H1 (cell line): ENCODE data around the gene MAPK11. TPM values are rescaled to one million over a fixed set of nuclear protein-coding genes. Genes with fewer than 3 reads are reported as not detected.

Source experiments
- CTCF ChIA-PET: fragments of 300-600 bp; sonication (Branson Sonifier 250); formaldehyde crosslinking; loops from one replicate; lab custom pipeline; 2021; ENCODE audit not compliant: partially characterized antibody; lab: Charles Lee
- POLR2A ChIA-PET: fragments of 300-600 bp; sonication (Branson Sonifier 250); formaldehyde crosslinking; loops from one replicate; lab custom pipeline; 2021; ENCODE audit warnings: inconsistent platforms; ENCODE audit not compliant: partially characterized antibody; lab: Charles Lee
- DNase-seq, 2 experiments: peaks; one replicate each; pipeline versions ENCODE4 v3.0.0 to v3.0.0-alpha.2; 2010 to 2022; ENCODE audit warnings: low spot score in 2 of 2, low read depth in 1 of 2, mixed read lengths in 1 of 2
- FAIRE-seq: peaks from 2 replicates; lab custom pipeline; 2011; peaks lifted over from hg19 to GRCh38; lab: Jason Lieb, UNC
- H2AFZ ChIP-seq: 2 replicates; pipeline ENCODE4 v1.8.1; 2012; ENCODE audit warnings: low read length, inconsistent platforms
- H2AK5ac ChIP-seq: 2 replicates; pipeline ENCODE4 v1.6.1; 2013; ENCODE audit warnings: low read depth, low read length
- H2BK120ac ChIP-seq: replicated peaks from 2 replicates; pipeline ENCODE3; 2013; ENCODE audit warnings: low read depth, low read length, inconsistent platforms
- H2BK12ac ChIP-seq: 2 replicates; pipeline ENCODE4 v1.6.1; 2013; ENCODE audit warnings: low read depth, low read length
- H2BK15ac ChIP-seq: 2 replicates; pipeline ENCODE4 v1.6.1; 2013; ENCODE audit warnings: low read length
- H2BK20ac ChIP-seq: 2 replicates; pipeline ENCODE4 v1.6.1; 2013; ENCODE audit warnings: low read length
- H2BK5ac ChIP-seq: 2 replicates; pipeline ENCODE4 v1.6.1; 2013; ENCODE audit warnings: low read depth, low read length
- H3K14ac ChIP-seq: 2 replicates; pipeline ENCODE4 v1.6.1; 2013; ENCODE audit warnings: inconsistent platforms; ENCODE audit not compliant: insufficient read length
- H3K18ac ChIP-seq: 2 replicates; pipeline ENCODE4 v1.6.1; 2013; ENCODE audit warnings: low read length; ENCODE audit errors: extremely low read depth
- H3K23ac ChIP-seq: 2 replicates; pipeline ENCODE4 v1.6.1; 2013; ENCODE audit warnings: inconsistent platforms; ENCODE audit not compliant: insufficient read length
- H3K23me2 ChIP-seq: 2 replicates; pipeline ENCODE4 v1.6.1; 2013; ENCODE audit warnings: low read depth, low read length
- H3K27ac ChIP-seq: 2 replicates; pipeline ENCODE4 v1.6.1; 2011; ENCODE audit warnings: low read depth, low read length, inconsistent platforms
- H3K27me3 ChIP-seq, 4 experiments: replicated peaks in 1 of 4; 1 replicate in 1 of 4; 2 replicates in 3 of 4; pipeline versions ENCODE4 v1.6.1 to v1.8.1; 2011 to 2013; ENCODE audit warnings: low read length in 3 of 4, mild to moderate bottlenecking in 3 of 4, inconsistent platforms in 2 of 4, mixed read lengths in 2 of 4, moderate library complexity in 1 of 4; ENCODE audit not compliant: control insufficient read depth in 3 of 4, insufficient read depth in 3 of 4; ENCODE audit errors: extremely low read depth in 1 of 4
- H3K36me3 ChIP-seq, 4 experiments: 2 replicates each; pipeline versions ENCODE4 v1.6.1 to v1.8.1; 2011 to 2013; ENCODE audit warnings: mild to moderate bottlenecking in 4 of 4, low read length in 3 of 4, moderate library complexity in 2 of 4, control low read depth in 1 of 4, inconsistent platforms in 1 of 4; ENCODE audit not compliant: insufficient read depth in 4 of 4, control insufficient read depth in 2 of 4
- H3K4ac ChIP-seq: replicated peaks from 2 replicates; pipeline ENCODE3; 2013; ENCODE audit warnings: low read length, low read depth, mixed read lengths, inconsistent platforms; ENCODE audit not compliant: insufficient read length
- H3K4me1 ChIP-seq, 4 experiments: replicated peaks in 1 of 4; 1 replicate in 1 of 4; 2 replicates in 3 of 4; pipeline versions ENCODE4 v1.6.1 to v1.8.1; 2011 to 2013; ENCODE audit warnings: low read length in 3 of 4, inconsistent platforms in 2 of 4, mixed read lengths in 1 of 4; ENCODE audit not compliant: insufficient read depth in 4 of 4, control insufficient read depth in 3 of 4
- H3K4me2 ChIP-seq, 2 experiments: 2 replicates each; pipeline versions ENCODE4 v1.6.1 to v1.8.1; 2011 to 2013; ENCODE audit warnings: low read depth in 2 of 2, low read length in 2 of 2, control low read depth in 1 of 2, inconsistent platforms in 1 of 2, mild to moderate bottlenecking in 1 of 2; ENCODE audit not compliant: insufficient read depth in 1 of 2
- H3K4me3 ChIP-seq, 4 experiments: fragments of 200-600, 300-600 bp in 1 of 4; sonication (generic), shearing (Covaris generic), sonication (Bioruptor Twin) in 1 of 4; 2 replicates each; pipeline versions ENCODE4 v1.5.1 to v1.8.1; 2011 to 2016; ENCODE audit warnings: low read length in 4 of 4, low read depth in 3 of 4, control low read depth in 2 of 4, inconsistent platforms in 2 of 4, mild to moderate bottlenecking in 2 of 4, mixed read lengths in 1 of 4, moderate library complexity in 1 of 4; ENCODE audit not compliant: insufficient read depth in 2 of 4; ENCODE audit errors: extremely low read depth in 1 of 4
- H3K56ac ChIP-seq: replicated peaks from 2 replicates; pipeline ENCODE3; 2013; ENCODE audit warnings: low read depth, mild to moderate bottlenecking, mixed read lengths, low read length, inconsistent platforms; ENCODE audit not compliant: insufficient read length
- H3K79me1 ChIP-seq: 2 replicates; pipeline ENCODE4 v1.6.1; 2013; ENCODE audit warnings: low read depth, low read length, control low read depth
- H3K79me2 ChIP-seq, 2 experiments: 2 replicates each; pipeline versions ENCODE4 v1.6.1 to v1.8.1; 2012 to 2013; ENCODE audit warnings: low read length in 2 of 2, mild to moderate bottlenecking in 2 of 2, inconsistent platforms in 1 of 2; ENCODE audit not compliant: insufficient read depth in 2 of 2, control insufficient read depth in 1 of 2
- H3K9ac ChIP-seq, 4 experiments: replicated peaks in 1 of 4; 1 replicate in 1 of 4; 2 replicates in 3 of 4; pipeline versions ENCODE4 v1.6.1 to v1.8.1; 2011 to 2013; ENCODE audit warnings: low read depth in 3 of 4, low read length in 3 of 4, control low read depth in 2 of 4, mild to moderate bottlenecking in 2 of 4, moderate library complexity in 2 of 4, inconsistent platforms in 1 of 4; ENCODE audit errors: extremely low read depth in 1 of 4
- H3K9me3 ChIP-seq, 2 experiments: 2 replicates each; pipeline versions ENCODE4 v1.6.1 to v1.8.1; 2012 to 2013; ENCODE audit warnings: mild to moderate bottlenecking in 2 of 2, moderate library complexity in 2 of 2, control low read depth in 1 of 2, inconsistent platforms in 1 of 2, low read depth in 1 of 2, low read length in 1 of 2, mixed read lengths in 1 of 2; ENCODE audit not compliant: insufficient read depth in 2 of 2
- H4K20me1 ChIP-seq, 2 experiments: replicated peaks in 1 of 2; 2 replicates each; pipeline versions ENCODE3 to v1.8.1; 2011 to 2013; ENCODE audit warnings: inconsistent platforms in 2 of 2, low read length in 2 of 2, mild to moderate bottlenecking in 1 of 2; ENCODE audit not compliant: insufficient read depth in 2 of 2, control insufficient read depth in 1 of 2
- H4K5ac ChIP-seq: 2 replicates; pipeline ENCODE4 v1.6.1; 2013; ENCODE audit warnings: low read length, low read depth, mixed read lengths, inconsistent platforms; ENCODE audit not compliant: insufficient read length
- H4K8ac ChIP-seq: 2 replicates; pipeline ENCODE4 v1.8.0; 2013; ENCODE audit warnings: mild to moderate bottlenecking, moderate library complexity, low read length, inconsistent platforms; ENCODE audit not compliant: insufficient read depth; ENCODE audit errors: extremely low read depth
- H4K91ac ChIP-seq: replicated peaks from 2 replicates; pipeline ENCODE3; 2013; ENCODE audit warnings: low read length, mixed read lengths, inconsistent platforms; ENCODE audit not compliant: insufficient read length
- CTBP2 ChIP-seq: IDR thresholded peaks from 2 replicates; pipeline ENCODE4 v1.7.0; 2011; ENCODE audit warnings: borderline replicate concordance, mild to moderate bottlenecking, moderate library complexity, mixed read lengths, low read length; ENCODE audit not compliant: insufficient read depth, insufficient read length
- ZNF274 ChIP-seq: IDR thresholded peaks from 2 replicates; pipeline ENCODE4 v1.7.0; 2012; ENCODE audit warnings: low read length, borderline replicate concordance; ENCODE audit errors: extremely low read depth
- WGBS, 2 experiments: shearing (Covaris generic) in 1 of 2; methylation state at CpG; one replicate each; pipeline versions ENCODE4 v1.1.6 to v1.1.7; 2013 to 2015; ENCODE audit warnings: low lambda C conversion rate in 2 of 2, mixed read lengths in 2 of 2, inconsistent platforms in 1 of 2, low coverage in 1 of 2, missing lambda C conversion rate in 1 of 2; ENCODE audit not compliant: insufficient replicate concordance in 2 of 2, insufficient coverage in 1 of 2, insufficient read length in 1 of 2; ENCODE audit errors: extremely low coverage in 1 of 2, missing lambda C conversion rate in 1 of 2; 5-methylcytosine and 5-hydroxymethylcytosine counted together
- polyA plus RNA-seq, 7 experiments: library from polyadenylated mRNA; depleted of rRNA in 3 of 7; stranded (reverse) in 5 of 7; unstranded in 2 of 7; fragments of >200 nt in 5 of 7; fragments of 200-250 nt in 2 of 7; gene quantifications; 1 replicate in 5 of 7; 2 replicates in 1 of 7; 4 replicates in 1 of 7; pipeline versions ENCODE4 v1.2.1 to v1.2.3, GENCODE V29; 2011 to 2013; ENCODE audit warnings: missing spikeins in 2 of 7, mixed read lengths in 2 of 7
- total RNA-seq: library from RNA; stranded (reverse); fragmentation: NEBNext Ultra II Directional; extraction: Animal tissue kit (Norgen Biotek cat#: 25700); gene quantifications from 2 replicates; pipeline ENCODE4 v1.2.1, GENCODE V29; 2021

The MAPK11 gene
- total and polyA plus RNA-seq, 2 of the 8 experiments (the other 6 are each of a cell fraction or from before 2014, with no cell fraction given), result 0.70 to 1.5 TPM

DNA sequence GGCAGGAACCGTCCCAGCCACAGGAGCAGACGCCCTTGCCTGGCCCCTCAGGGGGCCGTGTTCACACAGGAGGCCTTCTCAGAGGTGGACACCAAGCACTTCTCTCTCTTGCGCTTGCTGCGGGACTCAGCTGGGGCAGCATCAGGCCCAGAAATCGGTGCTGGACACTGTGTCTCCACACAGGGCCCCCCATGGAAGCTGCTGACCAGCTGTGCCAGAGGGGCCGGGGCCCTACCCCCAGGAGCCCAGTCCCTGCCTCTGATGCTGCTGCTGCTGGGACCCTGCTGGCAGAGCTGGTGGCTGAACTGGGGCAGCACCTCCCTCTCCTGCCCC lies 33.3 kb upstream of the MAPK11 start:
- WGBS, 2 experiments, result 93% methylated on average over 2 of the region's 7 CpGs; no CpG with 5 or more reads in 1 of the 2 experiments
- no peak overlapping the region for H2BK15ac ChIP-seq
- no peaks in the 10 kb centered on the region for H3K36me3 ChIP-seq
- H3K23me2 ChIP-seq, result peaks cover 11% of the 10 kb centered on the region; the same call in 1 of the 2 replicates
- H3K79me2 ChIP-seq, result peaks cover 0 to 14% of the 10 kb centered on the region in 2 experiments; a peak in 2 of 4 replicates
- peak overlapping the region; percentile 9; the same call in 1 of the 2 replicates for H2BK5ac ChIP-seq
- no peak for FAIRE-seq
- H4K8ac ChIP-seq, result no peak overlapping the region; the same call in 1 of the 2 replicates
- H2BK12ac ChIP-seq, result no peak overlapping the region
- H3K9ac ChIP-seq, result no peak overlapping the region
- no peak overlapping the region for H3K56ac ChIP-seq
- no peak overlapping the region for H2BK120ac ChIP-seq
- no peak overlapping the region for H3K14ac ChIP-seq
- peaks cover 3 to 41% (median 27%) of the 10 kb centered on the region in 4 experiments for H3K4me1 ChIP-seq
- no peak overlapping the region for H4K5ac ChIP-seq
- CTCF ChIA-PET, result interaction anchor here (0.8 to 3.2 kb wide), 8 partner anchors 9 to 51 kb away, joined by 3 to 16 read pairs (median 6); no protein-coding TSS in a partner anchor
- no peak overlapping the region for H2AK5ac ChIP-seq
- H3K4me3 ChIP-seq, result no peak overlapping the region
- no peak overlapping the region for H3K18ac ChIP-seq
- H3K9me3 ChIP-seq, result no peaks in the 10 kb centered on the region; a peak in 1 of 4 replicates
- no peak overlapping the region for H3K23ac ChIP-seq
- no peak overlapping the region for H3K27ac ChIP-seq
- H4K20me1 ChIP-seq, result peaks cover 8 to 27% of the 10 kb centered on the region in 2 experiments
- POLR2A ChIA-PET, result interaction anchor here (0.7 to 2.4 kb wide), 2 partner anchors 9 to 13 kb away, joined by 3 to 15 read pairs; no protein-coding TSS in a partner anchor
- H3K4ac ChIP-seq, result no peak overlapping the region
- no peak overlapping the region for H2BK20ac ChIP-seq
- H3K79me1 ChIP-seq, result peaks cover 4% of the 10 kb centered on the region
- H4K91ac ChIP-seq, result no peak overlapping the region
- DNase-seq, result no peak
- no peak overlapping the region for H2AFZ ChIP-seq
- H3K27me3 ChIP-seq, result no peaks in the 10 kb centered on the region; a peak in 2 of 7 replicates
- H3K4me2 ChIP-seq, result no peak overlapping the region
- TF ChIP-seq ZNF274 (no peak), CTBP2 (no peak)
